Dermis microvascular lymphatic vessel endothelial cell (primary cell): Measurements from ENCODE around the gene LRIF1. TPM values are rescaled to one million over a fixed set of nuclear protein-coding genes. Genes with fewer than 3 reads are reported as not detected.
"Not testable (repeated sequence)": the region's sequence is repeated elsewhere in the genome, so short reads cannot be mapped to it uniquely, and the experiment has no call there.

ENCODE experiments used
- DNase-seq, 2 donors: peaks; one replicate each; pipeline versions ENCODE4 v3.0.0 to v3.0.0-alpha.2; 2010; ENCODE audit warnings: low read depth in 2 of 2
- total RNA-seq: library from RNA; depleted of rRNA; stranded (reverse); fragments of >200 nt; gene quantifications from 2 replicates; pipeline ENCODE4 v1.2.1, GENCODE V29; 2014

Gene LRIF1
- total RNA-seq, 1 donor from 2014 or later, result 9.4 TPM

DNA sequence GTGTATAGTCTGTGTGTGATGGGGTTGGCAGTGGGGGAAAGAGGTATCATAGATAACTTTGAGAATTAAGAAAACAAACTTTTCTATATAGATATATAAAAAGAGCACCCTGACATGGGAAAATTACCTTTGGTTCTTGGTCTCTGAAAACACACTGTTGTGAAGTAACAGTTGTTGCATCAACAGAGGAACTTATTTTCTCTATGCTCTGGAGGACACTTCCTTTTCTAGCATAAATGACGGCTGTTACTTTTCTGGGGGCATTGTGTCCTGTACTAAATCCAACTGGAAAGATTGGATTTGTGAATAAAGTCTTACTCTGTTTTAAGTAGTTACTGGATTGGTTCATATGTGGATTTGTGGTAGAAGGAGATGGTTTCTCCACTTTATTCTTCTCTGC lies 12.6 kb downstream of the LRIF1 start:
- no peak for DNase-seq

- DNase-seq, result no peak
These were observed 15.5 kb downstream of the LRIF1 start for GRCh38 chr1:110948038-110948810.

DNA sequence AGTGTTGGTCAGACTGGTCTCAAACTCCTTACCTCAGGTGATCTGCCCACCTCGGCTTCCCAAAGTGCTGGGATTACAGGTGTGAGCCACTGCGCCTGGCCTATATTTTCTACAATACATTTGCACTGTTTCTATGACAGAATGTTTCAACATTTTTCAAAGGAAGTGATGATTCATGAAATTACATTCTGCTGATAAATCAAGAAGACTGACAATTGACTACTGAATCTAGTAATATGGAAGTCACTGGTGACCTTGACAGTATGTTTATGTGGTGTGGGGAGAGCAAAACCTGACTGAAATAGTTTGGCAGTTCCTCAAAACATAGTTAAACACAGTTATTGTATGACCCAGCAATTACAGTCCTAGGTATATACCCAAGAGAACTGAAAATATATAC lies 18.1 kb downstream of the LRIF1 start:
- DNase-seq, result no peak

DNA sequence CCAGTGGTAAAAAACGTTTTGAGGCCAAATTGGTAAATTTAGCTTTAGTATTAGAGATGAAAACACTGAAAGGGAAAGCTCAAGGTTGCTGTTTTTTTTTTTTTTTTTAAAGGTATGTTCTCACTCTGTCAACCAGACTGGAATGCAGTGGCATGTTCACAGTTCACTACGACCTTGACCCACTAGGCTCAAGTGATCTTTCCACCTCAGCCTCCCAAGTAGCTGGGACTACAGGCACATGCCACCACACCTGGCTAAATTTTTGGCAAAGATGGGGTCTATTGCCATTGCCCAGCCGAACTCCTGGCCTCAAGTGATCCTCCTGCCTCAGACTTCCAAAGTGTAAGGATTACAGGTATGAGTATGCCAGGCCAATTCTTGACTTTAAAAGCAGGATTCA lies 18.9 kb downstream of the LRIF1 start:
- no peak for DNase-seq

DNA sequence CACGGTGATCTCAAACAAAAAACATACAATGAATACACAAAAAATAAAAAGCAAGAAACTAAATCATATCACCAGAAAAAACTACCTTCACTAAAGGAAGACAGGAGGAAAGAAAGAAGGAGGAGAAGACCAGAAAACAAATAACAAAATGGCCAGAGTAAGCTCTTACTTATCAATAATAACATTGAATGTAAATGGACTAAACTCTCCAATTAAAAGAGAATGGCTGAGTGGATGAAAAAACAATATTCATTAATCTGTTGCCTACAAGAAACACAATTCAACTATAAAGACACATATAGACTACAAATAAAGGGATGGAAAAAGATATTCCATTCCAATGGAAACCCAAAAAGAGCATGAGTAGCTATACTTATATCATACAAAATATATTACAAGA lies 27.2 kb downstream of the LRIF1 start:
- DNase-seq, result no peak

DNA sequence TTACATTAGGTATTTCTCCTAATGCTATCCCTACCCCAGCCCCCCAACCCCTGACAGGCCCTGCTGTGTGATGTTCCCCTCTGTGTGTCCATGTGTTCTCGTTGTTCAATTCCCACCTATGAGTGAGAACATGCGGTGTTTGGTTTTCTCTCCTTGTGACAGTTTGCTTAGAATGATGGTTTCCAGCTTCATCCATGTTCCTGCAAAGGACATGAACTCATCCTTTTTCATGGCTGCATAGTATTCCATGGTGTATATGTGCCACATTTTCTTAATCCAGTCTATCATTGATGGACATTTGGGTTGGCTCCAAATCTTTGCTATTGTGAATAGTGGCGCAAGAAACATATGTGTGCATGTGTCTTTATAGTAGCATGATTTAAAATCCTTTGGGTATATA lies 32.6 kb downstream of the LRIF1 start:
- DNase-seq, result not testable (repeated sequence)

DNA sequence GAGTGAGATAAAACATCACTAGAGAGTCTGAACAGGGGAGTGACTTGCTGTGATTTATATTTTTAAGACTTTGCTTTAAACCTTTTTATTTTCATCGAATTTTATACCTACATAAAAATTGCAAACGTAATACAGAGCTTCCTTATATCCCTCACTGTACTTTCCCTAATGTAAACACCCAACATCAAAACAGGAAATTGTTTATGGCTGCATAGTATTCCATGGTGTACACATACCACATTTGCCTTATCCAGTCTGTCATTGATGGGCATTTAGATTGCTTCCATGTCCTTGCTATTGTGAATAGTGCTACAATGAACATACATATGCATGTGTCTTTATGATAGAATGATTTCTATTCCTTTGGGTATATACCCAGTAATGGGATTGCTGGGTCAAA lies 34.8 kb downstream of the LRIF1 start:
- DNase-seq, result no peak

DNA sequence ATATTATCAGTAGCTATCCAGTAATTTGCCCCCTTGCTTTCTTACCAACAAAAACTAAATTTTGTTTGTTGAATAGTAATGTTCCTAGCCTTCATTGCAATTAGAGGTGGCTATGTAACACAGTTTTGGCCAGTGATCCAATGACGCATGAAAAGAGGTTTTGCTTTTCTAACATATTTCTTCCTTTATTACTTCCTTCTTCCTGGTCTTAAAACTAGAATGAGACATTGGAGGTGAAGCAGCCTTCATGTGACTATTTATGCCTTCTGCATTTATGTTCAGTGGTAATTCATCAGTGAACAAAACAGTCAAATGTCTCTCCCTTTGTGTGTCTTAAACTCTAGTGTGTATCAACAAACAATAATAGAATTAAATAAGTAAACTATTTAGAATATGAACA lies 35.5 kb downstream of the LRIF1 start:
- no peak for DNase-seq

- no peak for DNase-seq
These were observed 36.1 kb downstream of the LRIF1 start for GRCh38 chr1:110927484-110928075.

GRCh38 chr1:110921953-110922352 lies 41.8 kb downstream of the LRIF1 start:
- no peak for DNase-seq

DNA sequence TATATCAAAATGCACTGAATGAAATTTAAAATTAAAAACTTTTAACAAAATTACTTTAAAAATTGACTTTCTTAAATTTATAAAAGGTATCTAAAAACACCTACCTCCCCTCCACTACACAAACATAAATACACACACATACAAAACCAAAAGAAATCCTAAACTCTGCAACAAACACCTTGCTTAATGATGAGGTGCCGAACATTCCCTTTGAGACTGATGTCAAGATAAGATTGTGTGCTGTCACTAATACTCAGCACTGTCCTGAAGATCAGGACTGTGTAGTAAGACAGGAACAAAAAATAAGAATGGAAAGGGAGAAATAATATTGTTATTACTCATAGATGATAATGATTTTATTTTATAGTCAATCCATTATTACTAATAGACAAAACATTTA lies 45.7 kb downstream of the LRIF1 start:
- DNase-seq, result no peak

DNA sequence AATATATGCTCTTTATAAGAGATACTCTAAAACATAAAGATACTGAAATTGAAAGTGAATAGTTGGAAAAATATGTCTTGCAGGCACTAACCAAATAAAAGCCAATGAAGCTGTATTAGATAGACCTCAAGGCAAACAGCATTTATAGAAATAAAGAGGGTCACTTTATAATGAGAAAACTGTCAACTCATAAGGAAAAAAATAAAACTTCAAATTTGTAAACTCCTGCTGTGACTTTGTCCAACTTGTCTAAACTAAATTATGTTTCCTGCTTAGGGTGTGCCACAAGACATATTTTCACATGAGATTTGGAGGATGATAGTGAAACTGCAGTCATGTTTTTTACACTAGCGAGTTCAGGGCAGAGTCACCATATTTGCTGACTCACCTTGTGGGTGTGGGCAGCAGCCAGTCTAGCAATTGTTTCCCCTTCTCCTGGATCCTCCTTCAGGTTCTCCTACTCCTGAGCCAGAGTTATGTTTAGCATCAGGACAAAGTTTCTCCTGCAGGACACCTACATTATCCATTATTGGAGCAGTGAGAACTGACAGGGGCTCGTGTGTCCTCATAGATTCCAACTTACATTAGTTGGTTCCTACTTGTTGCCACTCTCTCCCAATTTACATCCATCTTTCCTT lies 46.9 kb downstream of the LRIF1 start:
- DNase-seq, result peak in 1 of 2 donors; percentile 7

DNA sequence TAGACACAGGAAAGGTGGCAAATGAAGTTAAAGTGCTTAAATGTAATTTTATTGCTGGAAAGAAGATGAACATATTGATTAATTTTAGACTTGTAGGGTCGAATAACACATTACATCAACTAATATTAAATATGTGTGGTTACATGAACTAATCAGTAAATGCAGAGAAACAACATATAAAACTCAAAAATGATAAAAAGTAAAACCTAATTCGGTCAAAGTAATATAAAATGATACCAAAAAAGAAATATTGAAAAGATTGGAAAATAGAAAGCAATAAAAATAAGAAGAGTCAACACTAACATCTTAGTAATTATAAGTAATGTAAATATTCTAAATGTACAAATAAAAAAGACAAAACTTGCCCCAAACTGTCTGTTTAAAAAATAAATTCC lies 47.5 kb downstream of the LRIF1 start:
- no peak for DNase-seq

DNA sequence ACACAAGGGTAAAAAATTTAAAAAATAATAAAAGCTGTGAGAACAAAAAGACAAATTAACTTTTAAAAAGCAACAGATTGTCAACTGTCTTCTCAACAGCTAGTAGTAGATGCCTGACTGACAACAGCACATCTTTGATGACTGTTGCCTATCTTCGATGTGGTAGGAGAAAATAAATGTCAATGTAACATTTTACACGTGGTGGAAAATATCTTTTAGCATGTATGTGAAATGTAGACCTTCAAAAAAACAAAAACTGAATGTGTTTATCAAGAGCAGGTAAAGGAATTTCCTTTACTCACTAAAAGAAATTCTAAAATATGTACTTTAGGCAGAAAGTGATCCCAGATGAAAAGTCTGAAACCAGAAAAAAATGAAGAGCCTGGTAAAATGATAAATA lies 47.9 kb downstream of the LRIF1 start:
- DNase-seq, result no peak

DNA sequence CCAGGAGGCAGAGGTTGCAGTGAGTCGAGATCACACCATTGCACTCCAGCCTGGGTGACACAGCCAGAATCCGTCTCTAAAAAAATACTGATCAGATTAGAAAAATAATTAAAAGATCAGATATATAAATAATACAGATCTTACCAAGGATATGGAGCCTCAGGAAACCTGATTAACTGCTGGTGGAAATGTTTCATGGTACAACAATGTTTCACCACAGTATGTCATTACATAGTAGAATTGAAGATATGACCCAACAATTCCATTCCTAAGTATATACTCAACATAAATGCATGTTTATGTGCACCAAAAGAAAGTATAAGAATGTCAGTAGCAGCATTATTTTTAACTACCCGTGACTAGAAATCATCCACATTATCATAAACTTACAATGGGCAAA lies 49.0 kb downstream of the LRIF1 start:
- no peak for DNase-seq

- no peak for DNase-seq
These were observed 50.9 kb downstream of the LRIF1 start for GRCh38 chr1:110912784-110913183.

- no peak for DNase-seq
These were observed 59.7 kb downstream of the LRIF1 start for GRCh38 chr1:110903853-110904500.

GRCh38 chr1:110902820-110903463 lies 60.8 kb downstream of the LRIF1 start:
- no peak for DNase-seq

DNA sequence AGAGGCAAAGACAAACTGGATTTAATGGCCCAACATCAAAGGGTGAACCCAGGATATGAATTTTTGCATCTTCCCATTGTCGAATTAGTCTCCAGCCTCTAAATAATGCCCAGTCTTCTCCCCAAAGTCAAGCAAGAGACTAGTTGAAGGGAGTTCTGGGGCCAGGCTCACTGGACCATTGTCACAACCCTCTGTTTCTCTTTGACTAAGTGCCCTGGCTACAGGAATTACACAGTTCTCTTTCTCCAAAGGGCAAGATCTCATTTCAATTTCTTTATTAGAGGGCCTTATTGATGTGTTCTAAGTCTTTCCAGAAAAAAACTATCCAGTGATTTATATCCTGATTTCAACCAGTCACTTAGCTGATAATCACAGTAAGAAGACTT lies 64.3 kb downstream of the LRIF1 start:
- DNase-seq, result no peak

DNA sequence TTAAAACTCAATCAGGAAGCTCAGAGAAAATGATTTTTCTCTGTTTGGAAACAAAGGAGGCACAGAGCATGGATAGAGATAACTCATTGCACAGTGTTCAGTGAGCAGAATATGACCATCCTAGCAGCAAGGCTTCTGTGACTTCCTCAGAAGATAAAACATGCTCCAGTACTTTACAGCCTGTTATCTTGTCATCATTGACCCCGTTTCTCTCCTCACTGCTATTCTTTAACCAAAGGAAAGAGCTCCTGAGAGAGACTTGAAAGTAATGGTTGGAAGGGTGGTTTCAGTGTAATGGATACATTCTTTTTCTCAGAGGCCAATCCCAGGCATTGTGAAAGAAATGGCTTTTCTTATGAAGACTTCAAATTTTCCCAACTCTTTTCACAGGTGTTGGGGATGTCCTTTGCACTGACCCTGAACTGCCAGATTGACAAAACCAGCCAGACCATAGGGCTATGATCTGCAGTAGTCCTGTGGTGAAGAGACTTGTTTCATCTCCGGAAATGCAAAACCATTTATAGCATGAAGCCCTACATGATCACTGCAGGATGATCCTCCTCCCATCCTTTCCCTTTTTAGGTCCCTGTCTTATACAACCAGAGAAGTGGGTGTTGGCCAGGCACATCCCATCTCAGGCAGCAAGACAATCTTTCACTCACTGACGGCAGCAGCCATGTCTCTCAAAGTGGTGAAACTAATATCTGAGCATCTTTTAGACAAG lies 64.8 kb downstream of the LRIF1 start:
- no peak for DNase-seq

GRCh38 chr1:110897681-110898080 lies 66.0 kb downstream of the LRIF1 start:
- DNase-seq, result no peak
